ENCODE measurements around the gene CTU2. TPM values are rescaled to one million over a fixed set of nuclear protein-coding genes. Genes with fewer than 3 reads are reported as not detected.

Gene CTU2
- total and polyA plus RNA-seq, 2 donors (not counting 1 experiment from before 2014, with no cell fraction given), result 7.6 to 11.9 TPM

DNA sequence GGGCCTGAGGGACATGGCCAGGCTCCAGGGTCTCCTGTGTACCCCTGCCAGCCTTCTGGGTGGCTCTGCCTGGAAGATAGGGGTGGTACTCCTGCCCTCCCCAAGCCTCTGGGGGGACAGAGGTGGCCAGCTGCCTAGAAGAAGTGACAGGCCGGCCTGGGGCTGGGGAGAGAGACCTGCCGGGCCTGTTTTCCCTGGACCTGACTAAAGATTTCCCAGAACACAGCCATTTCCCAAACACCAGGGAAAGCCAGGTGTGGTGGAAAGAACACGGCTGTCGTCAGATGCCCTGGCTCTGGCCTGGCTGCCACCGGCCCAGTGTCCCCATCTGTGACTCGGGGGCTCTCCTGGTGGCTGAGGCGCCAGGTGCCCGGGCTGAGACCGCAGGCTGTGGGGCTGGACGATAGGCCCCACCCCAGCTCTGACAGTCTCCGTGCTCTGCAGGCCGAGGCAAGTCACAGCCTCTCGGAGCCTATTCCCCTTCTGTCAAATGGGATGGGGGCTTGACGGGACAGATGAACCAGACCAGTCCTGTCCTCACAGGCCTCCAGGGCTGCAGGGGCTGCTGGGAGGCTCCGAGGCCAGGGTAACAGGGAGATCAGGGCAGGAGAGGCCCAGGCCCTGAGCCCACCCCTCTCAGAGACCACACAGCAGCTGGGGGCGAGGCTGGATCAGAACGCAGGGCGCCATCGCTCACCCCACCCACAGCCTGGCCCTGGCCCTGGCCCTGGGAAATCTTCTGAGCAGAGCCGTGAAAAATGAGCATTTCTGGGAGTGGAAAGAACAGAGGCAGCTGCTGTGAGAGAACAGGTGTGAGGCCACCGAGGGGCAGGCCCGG lies 33.1 kb downstream of the CTU2 start:
- no peaks in the 10 kb centered on the region for H3K9me3 ChIP-seq (ENCODE audit: control insufficient read depth, insufficient read depth, low read depth, low read length)
- peaks cover 23% of the 10 kb centered on the region for H3K79me2 ChIP-seq (ENCODE audit: control insufficient read depth, insufficient read depth, low read length)
- no peak overlapping the region for H3K4me2 ChIP-seq (ENCODE audit: extremely low read depth, insufficient read depth, low read length)
- H4K20me1 ChIP-seq (ENCODE audit: control insufficient read depth, extremely low read depth, insufficient read depth, low read length), result peaks cover 1% of the 10 kb centered on the region
- H3K36me3 ChIP-seq (ENCODE audit: control insufficient read depth, insufficient read depth, low read length), result peaks cover 52% of the 10 kb centered on the region
- H3K4me3 ChIP-seq (replicated peaks in 1 of 4; ENCODE audit: control extremely low read depth in 1 of 4, insufficient read depth in 1 of 4, low read depth in 3 of 4, low read length in 4 of 4), result no peak overlapping the region
- H2AFZ ChIP-seq (ENCODE audit: low read length), result no peak overlapping the region
- TF ChIP-seq, protein P1, sequence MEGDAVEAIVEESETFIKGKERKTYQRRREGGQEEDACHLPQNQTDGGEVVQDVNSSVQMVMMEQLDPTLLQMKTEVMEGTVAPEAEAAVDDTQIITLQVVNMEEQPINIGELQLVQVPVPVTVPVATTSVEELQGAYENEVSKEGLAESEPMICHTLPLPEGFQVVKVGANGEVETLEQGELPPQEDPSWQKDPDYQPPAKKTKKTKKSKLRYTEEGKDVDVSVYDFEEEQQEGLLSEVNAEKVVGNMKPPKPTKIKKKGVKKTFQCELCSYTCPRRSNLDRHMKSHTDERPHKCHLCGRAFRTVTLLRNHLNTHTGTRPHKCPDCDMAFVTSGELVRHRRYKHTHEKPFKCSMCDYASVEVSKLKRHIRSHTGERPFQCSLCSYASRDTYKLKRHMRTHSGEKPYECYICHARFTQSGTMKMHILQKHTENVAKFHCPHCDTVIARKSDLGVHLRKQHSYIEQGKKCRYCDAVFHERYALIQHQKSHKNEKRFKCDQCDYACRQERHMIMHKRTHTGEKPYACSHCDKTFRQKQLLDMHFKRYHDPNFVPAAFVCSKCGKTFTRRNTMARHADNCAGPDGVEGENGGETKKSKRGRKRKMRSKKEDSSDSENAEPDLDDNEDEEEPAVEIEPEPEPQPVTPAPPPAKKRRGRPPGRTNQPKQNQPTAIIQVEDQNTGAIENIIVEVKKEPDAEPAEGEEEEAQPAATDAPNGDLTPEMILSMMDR (conservative IDR thresholded peaks at IDR 0.05 in 1 of 2, IDR thresholded peaks at IDR 0.05 in 1 of 2; ENCODE audit: low read depth in 1 of 2, low read length in 2 of 2), result no peak
- TF ChIP-seq EZH2 (IDR thresholded peaks at IDR 0.05; ENCODE audit: low read length, missing control alignments), result no peak
- peaks cover 2% of the 10 kb centered on the region for H3K4me1 ChIP-seq (ENCODE audit: control insufficient read depth, extremely low read depth, insufficient read depth, low read length)
- H3K27ac ChIP-seq (ENCODE audit: insufficient read depth, low read length), result no peak overlapping the region
- no peak overlapping the region for H3K9ac ChIP-seq (ENCODE audit: insufficient read depth, low read length)
- no peak for DNase-seq (ENCODE audit: low read depth in 2 of 2)
- H3K27me3 ChIP-seq (ENCODE audit: control insufficient read depth, insufficient read depth, low read length), result no peaks in the 10 kb centered on the region

DNA sequence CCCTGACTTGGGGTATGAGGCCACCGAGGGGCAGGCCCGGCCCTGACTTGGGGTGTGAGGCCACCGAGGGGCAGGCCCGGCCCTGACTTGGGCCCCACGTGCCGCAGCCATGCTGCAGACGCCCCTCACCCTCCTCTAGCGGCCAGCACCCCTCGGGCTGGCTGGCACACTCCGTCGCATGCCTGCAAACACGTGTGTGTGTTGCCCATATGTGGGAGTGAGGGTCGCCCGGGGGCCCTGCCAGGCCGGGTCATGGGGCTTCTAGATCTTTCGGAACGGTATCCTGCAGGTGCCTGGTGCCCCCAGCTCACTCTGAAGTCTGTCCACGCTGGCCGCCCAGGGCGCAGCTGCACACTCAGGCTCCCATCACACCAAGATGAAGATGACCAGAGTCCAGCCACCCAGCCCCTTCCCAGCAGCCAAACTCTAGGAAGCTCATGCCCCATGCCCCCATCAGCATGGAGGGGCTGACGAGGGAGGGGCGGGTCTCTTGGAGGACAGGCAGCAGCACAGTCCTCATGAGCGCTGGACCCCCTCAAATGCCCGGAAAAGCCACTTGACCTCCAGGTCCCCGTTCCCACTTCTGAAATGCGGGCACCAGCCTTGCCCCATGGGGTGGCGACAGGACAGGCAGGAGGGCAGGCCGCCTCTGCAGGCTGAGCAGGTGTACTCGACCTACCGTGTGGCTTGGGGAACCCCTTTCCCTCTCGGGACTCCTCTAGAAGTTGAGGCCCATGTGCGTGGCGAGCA lies 33.8 kb downstream of the CTU2 start:
- Histone ChIP-seq H3K9ac (ENCODE audit: insufficient read depth, low read length) (no peak overlapping the region), H3K36me3 (ENCODE audit: control insufficient read depth, insufficient read depth, low read length) (peaks cover 45% of the 10 kb centered on the region), H3K9me3 (ENCODE audit: control insufficient read depth, insufficient read depth, low read depth, low read length) (no peaks in the 10 kb centered on the region), H4K20me1 (ENCODE audit: control insufficient read depth, extremely low read depth, insufficient read depth, low read length) (peaks cover 1% of the 10 kb centered on the region), H3K27me3 (ENCODE audit: control insufficient read depth, insufficient read depth, low read length) (no peaks in the 10 kb centered on the region), H3K4me2 (ENCODE audit: extremely low read depth, insufficient read depth, low read length) (no peak overlapping the region), H3K79me2 (ENCODE audit: control insufficient read depth, insufficient read depth, low read length) (peaks cover 25% of the 10 kb centered on the region), H3K27ac (ENCODE audit: insufficient read depth, low read length) (no peak overlapping the region), H3K4me3 (replicated peaks in 1 of 4; ENCODE audit: control extremely low read depth in 1 of 4, insufficient read depth in 1 of 4, low read depth in 3 of 4, low read length in 4 of 4) (no peak overlapping the region), H3K4me1 (ENCODE audit: control insufficient read depth, extremely low read depth, insufficient read depth, low read length) (peaks cover 2% of the 10 kb centered on the region), H2AFZ (ENCODE audit: low read length) (no peak overlapping the region)
- DNase-seq (ENCODE audit: low read depth in 2 of 2), result no peak
- no peak for TF ChIP-seq EZH2 (IDR thresholded peaks at IDR 0.05; ENCODE audit: low read length, missing control alignments)

DNA sequence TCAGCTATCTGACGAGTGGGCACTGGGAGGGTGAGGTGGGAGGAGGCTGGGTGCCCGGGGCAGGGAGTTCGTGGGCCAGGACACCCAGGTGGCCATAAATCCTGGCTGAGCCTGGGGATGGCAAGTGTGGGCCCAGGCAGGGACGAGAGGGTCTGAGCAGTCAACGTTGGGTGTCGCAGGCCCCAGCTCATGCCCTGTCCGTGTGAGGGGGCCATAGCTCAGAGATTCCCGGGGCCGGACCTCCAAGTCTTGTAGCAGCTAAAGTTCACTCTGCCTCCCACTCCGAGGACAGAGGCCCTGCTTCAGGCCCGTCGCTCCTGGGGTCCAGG lies 34.4 kb downstream of the CTU2 start:
- Histone ChIP-seq H3K27me3 (ENCODE audit: control insufficient read depth, insufficient read depth, low read length) (no peaks in the 10 kb centered on the region), H3K9ac (ENCODE audit: insufficient read depth, low read length) (no peak overlapping the region), H3K27ac (ENCODE audit: insufficient read depth, low read length) (no peak overlapping the region), H3K79me2 (ENCODE audit: control insufficient read depth, insufficient read depth, low read length) (peaks cover 21% of the 10 kb centered on the region), H2AFZ (ENCODE audit: low read length) (no peak overlapping the region), H3K36me3 (ENCODE audit: control insufficient read depth, insufficient read depth, low read length) (peaks cover 41% of the 10 kb centered on the region), H4K20me1 (ENCODE audit: control insufficient read depth, extremely low read depth, insufficient read depth, low read length) (peaks cover 1% of the 10 kb centered on the region), H3K4me2 (ENCODE audit: extremely low read depth, insufficient read depth, low read length) (no peak overlapping the region), H3K9me3 (ENCODE audit: control insufficient read depth, insufficient read depth, low read depth, low read length) (no peaks in the 10 kb centered on the region), H3K4me1 (ENCODE audit: control insufficient read depth, extremely low read depth, insufficient read depth, low read length) (peaks cover 2% of the 10 kb centered on the region), H3K4me3 (replicated peaks in 1 of 4; ENCODE audit: control extremely low read depth in 1 of 4, insufficient read depth in 1 of 4, low read depth in 3 of 4, low read length in 4 of 4) (no peak overlapping the region)
- DNase-seq (ENCODE audit: low read depth in 2 of 2), result no peak
- no peak for TF ChIP-seq EZH2 (IDR thresholded peaks at IDR 0.05; ENCODE audit: low read length, missing control alignments)
- TF ChIP-seq, protein P1 (conservative IDR thresholded peaks at IDR 0.05 in 1 of 2, IDR thresholded peaks at IDR 0.05 in 1 of 2; ENCODE audit: low read depth in 1 of 2, low read length in 2 of 2), result no peak

Measured in fibroblast of lung (primary cell).